H1 (cell line): ENCODE results near the gene OLFM1. TPM values are rescaled to one million over a fixed set of nuclear protein-coding genes. Genes with fewer than 3 reads are reported as not detected.
A peak's percentile ranks its signal among the peaks of the same experiment; 100 is the strongest.

ENCODE experiments used
- CTCF ChIA-PET: fragments of 300-600 bp; sonication (Branson Sonifier 250); formaldehyde crosslinking; loops from one replicate; lab custom pipeline; 2021; ENCODE audit not compliant: partially characterized antibody; lab: Charles Lee
- POLR2A ChIA-PET: fragments of 300-600 bp; sonication (Branson Sonifier 250); formaldehyde crosslinking; loops from one replicate; lab custom pipeline; 2021; ENCODE audit warnings: inconsistent platforms; ENCODE audit not compliant: partially characterized antibody; lab: Charles Lee
- DNase-seq, 2 experiments: peaks; one replicate each; pipeline versions ENCODE4 v3.0.0 to v3.0.0-alpha.2; 2010 to 2022; ENCODE audit warnings: low spot score in 2 of 2, low read depth in 1 of 2, mixed read lengths in 1 of 2
- FAIRE-seq: peaks from 2 replicates; lab custom pipeline; 2011; peaks lifted over from hg19 to GRCh38; lab: Jason Lieb, UNC
- H2AFZ ChIP-seq: 2 replicates; pipeline ENCODE4 v1.8.1; 2012; ENCODE audit warnings: low read length, inconsistent platforms
- H2AK5ac ChIP-seq: 2 replicates; pipeline ENCODE4 v1.6.1; 2013; ENCODE audit warnings: low read depth, low read length
- H2BK120ac ChIP-seq: replicated peaks from 2 replicates; pipeline ENCODE3; 2013; ENCODE audit warnings: low read depth, low read length, inconsistent platforms
- H2BK12ac ChIP-seq: 2 replicates; pipeline ENCODE4 v1.6.1; 2013; ENCODE audit warnings: low read depth, low read length
- H2BK15ac ChIP-seq: 2 replicates; pipeline ENCODE4 v1.6.1; 2013; ENCODE audit warnings: low read length
- H2BK20ac ChIP-seq: 2 replicates; pipeline ENCODE4 v1.6.1; 2013; ENCODE audit warnings: low read length
- H2BK5ac ChIP-seq: 2 replicates; pipeline ENCODE4 v1.6.1; 2013; ENCODE audit warnings: low read depth, low read length
- H3K14ac ChIP-seq: 2 replicates; pipeline ENCODE4 v1.6.1; 2013; ENCODE audit warnings: inconsistent platforms; ENCODE audit not compliant: insufficient read length
- H3K18ac ChIP-seq: 2 replicates; pipeline ENCODE4 v1.6.1; 2013; ENCODE audit warnings: low read length; ENCODE audit errors: extremely low read depth
- H3K23ac ChIP-seq: 2 replicates; pipeline ENCODE4 v1.6.1; 2013; ENCODE audit warnings: inconsistent platforms; ENCODE audit not compliant: insufficient read length
- H3K23me2 ChIP-seq: 2 replicates; pipeline ENCODE4 v1.6.1; 2013; ENCODE audit warnings: low read depth, low read length
- H3K27ac ChIP-seq: 2 replicates; pipeline ENCODE4 v1.6.1; 2011; ENCODE audit warnings: low read depth, low read length, inconsistent platforms
- H3K27me3 ChIP-seq, 4 experiments: replicated peaks in 1 of 4; 1 replicate in 1 of 4; 2 replicates in 3 of 4; pipeline versions ENCODE4 v1.6.1 to v1.8.1; 2011 to 2013; ENCODE audit warnings: low read length in 3 of 4, mild to moderate bottlenecking in 3 of 4, inconsistent platforms in 2 of 4, mixed read lengths in 2 of 4, moderate library complexity in 1 of 4; ENCODE audit not compliant: control insufficient read depth in 3 of 4, insufficient read depth in 3 of 4; ENCODE audit errors: extremely low read depth in 1 of 4
- H3K36me3 ChIP-seq, 4 experiments: 2 replicates each; pipeline versions ENCODE4 v1.6.1 to v1.8.1; 2011 to 2013; ENCODE audit warnings: mild to moderate bottlenecking in 4 of 4, low read length in 3 of 4, moderate library complexity in 2 of 4, control low read depth in 1 of 4, inconsistent platforms in 1 of 4; ENCODE audit not compliant: insufficient read depth in 4 of 4, control insufficient read depth in 2 of 4
- H3K4ac ChIP-seq: replicated peaks from 2 replicates; pipeline ENCODE3; 2013; ENCODE audit warnings: low read length, low read depth, mixed read lengths, inconsistent platforms; ENCODE audit not compliant: insufficient read length
- H3K4me1 ChIP-seq, 4 experiments: replicated peaks in 1 of 4; 1 replicate in 1 of 4; 2 replicates in 3 of 4; pipeline versions ENCODE4 v1.6.1 to v1.8.1; 2011 to 2013; ENCODE audit warnings: low read length in 3 of 4, inconsistent platforms in 2 of 4, mixed read lengths in 1 of 4; ENCODE audit not compliant: insufficient read depth in 4 of 4, control insufficient read depth in 3 of 4
- H3K4me2 ChIP-seq, 2 experiments: 2 replicates each; pipeline versions ENCODE4 v1.6.1 to v1.8.1; 2011 to 2013; ENCODE audit warnings: low read depth in 2 of 2, low read length in 2 of 2, control low read depth in 1 of 2, inconsistent platforms in 1 of 2, mild to moderate bottlenecking in 1 of 2; ENCODE audit not compliant: insufficient read depth in 1 of 2
- H3K4me3 ChIP-seq, 4 experiments: fragments of 200-600, 300-600 bp in 1 of 4; sonication (generic), shearing (Covaris generic), sonication (Bioruptor Twin) in 1 of 4; 2 replicates each; pipeline versions ENCODE4 v1.5.1 to v1.8.1; 2011 to 2016; ENCODE audit warnings: low read length in 4 of 4, low read depth in 3 of 4, control low read depth in 2 of 4, inconsistent platforms in 2 of 4, mild to moderate bottlenecking in 2 of 4, mixed read lengths in 1 of 4, moderate library complexity in 1 of 4; ENCODE audit not compliant: insufficient read depth in 2 of 4; ENCODE audit errors: extremely low read depth in 1 of 4
- H3K56ac ChIP-seq: replicated peaks from 2 replicates; pipeline ENCODE3; 2013; ENCODE audit warnings: low read depth, mild to moderate bottlenecking, mixed read lengths, low read length, inconsistent platforms; ENCODE audit not compliant: insufficient read length
- H3K79me1 ChIP-seq: 2 replicates; pipeline ENCODE4 v1.6.1; 2013; ENCODE audit warnings: low read depth, low read length, control low read depth
- H3K79me2 ChIP-seq, 2 experiments: 2 replicates each; pipeline versions ENCODE4 v1.6.1 to v1.8.1; 2012 to 2013; ENCODE audit warnings: low read length in 2 of 2, mild to moderate bottlenecking in 2 of 2, inconsistent platforms in 1 of 2; ENCODE audit not compliant: insufficient read depth in 2 of 2, control insufficient read depth in 1 of 2
- H3K9ac ChIP-seq, 4 experiments: replicated peaks in 1 of 4; 1 replicate in 1 of 4; 2 replicates in 3 of 4; pipeline versions ENCODE4 v1.6.1 to v1.8.1; 2011 to 2013; ENCODE audit warnings: low read depth in 3 of 4, low read length in 3 of 4, control low read depth in 2 of 4, mild to moderate bottlenecking in 2 of 4, moderate library complexity in 2 of 4, inconsistent platforms in 1 of 4; ENCODE audit errors: extremely low read depth in 1 of 4
- H3K9me3 ChIP-seq, 2 experiments: 2 replicates each; pipeline versions ENCODE4 v1.6.1 to v1.8.1; 2012 to 2013; ENCODE audit warnings: mild to moderate bottlenecking in 2 of 2, moderate library complexity in 2 of 2, control low read depth in 1 of 2, inconsistent platforms in 1 of 2, low read depth in 1 of 2, low read length in 1 of 2, mixed read lengths in 1 of 2; ENCODE audit not compliant: insufficient read depth in 2 of 2
- H4K20me1 ChIP-seq, 2 experiments: replicated peaks in 1 of 2; 2 replicates each; pipeline versions ENCODE3 to v1.8.1; 2011 to 2013; ENCODE audit warnings: inconsistent platforms in 2 of 2, low read length in 2 of 2, mild to moderate bottlenecking in 1 of 2; ENCODE audit not compliant: insufficient read depth in 2 of 2, control insufficient read depth in 1 of 2
- H4K5ac ChIP-seq: 2 replicates; pipeline ENCODE4 v1.6.1; 2013; ENCODE audit warnings: low read length, low read depth, mixed read lengths, inconsistent platforms; ENCODE audit not compliant: insufficient read length
- H4K8ac ChIP-seq: 2 replicates; pipeline ENCODE4 v1.8.0; 2013; ENCODE audit warnings: mild to moderate bottlenecking, moderate library complexity, low read length, inconsistent platforms; ENCODE audit not compliant: insufficient read depth; ENCODE audit errors: extremely low read depth
- H4K91ac ChIP-seq: replicated peaks from 2 replicates; pipeline ENCODE3; 2013; ENCODE audit warnings: low read length, mixed read lengths, inconsistent platforms; ENCODE audit not compliant: insufficient read length
- CTBP2 ChIP-seq: IDR thresholded peaks from 2 replicates; pipeline ENCODE4 v1.7.0; 2011; ENCODE audit warnings: borderline replicate concordance, mild to moderate bottlenecking, moderate library complexity, mixed read lengths, low read length; ENCODE audit not compliant: insufficient read depth, insufficient read length
- KDM4A ChIP-seq: IDR thresholded peaks from one replicate; pipeline ENCODE4 v1.7.1; 2012; ENCODE audit warnings: low read depth, mild to moderate bottlenecking, moderate library complexity, low read length, inconsistent platforms; ENCODE audit not compliant: severe bottlenecking
- SUZ12 ChIP-seq: fragments of 200-600 bp; sonication (generic); IDR thresholded peaks from 2 replicates; pipeline ENCODE4 v1.6.1; 2012; ENCODE audit warnings: mild to moderate bottlenecking, inconsistent platforms, low read length, moderate library complexity, mixed read lengths
- WGBS, 2 experiments: shearing (Covaris generic) in 1 of 2; methylation state at CpG; one replicate each; pipeline versions ENCODE4 v1.1.6 to v1.1.7; 2013 to 2015; ENCODE audit warnings: low lambda C conversion rate in 2 of 2, mixed read lengths in 2 of 2, inconsistent platforms in 1 of 2, low coverage in 1 of 2, missing lambda C conversion rate in 1 of 2; ENCODE audit not compliant: insufficient replicate concordance in 2 of 2, insufficient coverage in 1 of 2, insufficient read length in 1 of 2; ENCODE audit errors: extremely low coverage in 1 of 2, missing lambda C conversion rate in 1 of 2; 5-methylcytosine and 5-hydroxymethylcytosine counted together
- polyA plus RNA-seq, 7 experiments: library from polyadenylated mRNA; depleted of rRNA in 3 of 7; stranded (reverse) in 5 of 7; unstranded in 2 of 7; fragments of >200 nt in 5 of 7; fragments of 200-250 nt in 2 of 7; gene quantifications; 1 replicate in 5 of 7; 2 replicates in 1 of 7; 4 replicates in 1 of 7; pipeline versions ENCODE4 v1.2.1 to v1.2.3, GENCODE V29; 2011 to 2013; ENCODE audit warnings: missing spikeins in 2 of 7, mixed read lengths in 2 of 7
- total RNA-seq: library from RNA; stranded (reverse); fragmentation: NEBNext Ultra II Directional; extraction: Animal tissue kit (Norgen Biotek cat#: 25700); gene quantifications from 2 replicates; pipeline ENCODE4 v1.2.1, GENCODE V29; 2021

Gene OLFM1
- total and polyA plus RNA-seq, 2 of the 8 experiments (the other 6 are each of a cell fraction or from before 2014, with no cell fraction given): 53.0 to 53.4 TPM

DNA sequence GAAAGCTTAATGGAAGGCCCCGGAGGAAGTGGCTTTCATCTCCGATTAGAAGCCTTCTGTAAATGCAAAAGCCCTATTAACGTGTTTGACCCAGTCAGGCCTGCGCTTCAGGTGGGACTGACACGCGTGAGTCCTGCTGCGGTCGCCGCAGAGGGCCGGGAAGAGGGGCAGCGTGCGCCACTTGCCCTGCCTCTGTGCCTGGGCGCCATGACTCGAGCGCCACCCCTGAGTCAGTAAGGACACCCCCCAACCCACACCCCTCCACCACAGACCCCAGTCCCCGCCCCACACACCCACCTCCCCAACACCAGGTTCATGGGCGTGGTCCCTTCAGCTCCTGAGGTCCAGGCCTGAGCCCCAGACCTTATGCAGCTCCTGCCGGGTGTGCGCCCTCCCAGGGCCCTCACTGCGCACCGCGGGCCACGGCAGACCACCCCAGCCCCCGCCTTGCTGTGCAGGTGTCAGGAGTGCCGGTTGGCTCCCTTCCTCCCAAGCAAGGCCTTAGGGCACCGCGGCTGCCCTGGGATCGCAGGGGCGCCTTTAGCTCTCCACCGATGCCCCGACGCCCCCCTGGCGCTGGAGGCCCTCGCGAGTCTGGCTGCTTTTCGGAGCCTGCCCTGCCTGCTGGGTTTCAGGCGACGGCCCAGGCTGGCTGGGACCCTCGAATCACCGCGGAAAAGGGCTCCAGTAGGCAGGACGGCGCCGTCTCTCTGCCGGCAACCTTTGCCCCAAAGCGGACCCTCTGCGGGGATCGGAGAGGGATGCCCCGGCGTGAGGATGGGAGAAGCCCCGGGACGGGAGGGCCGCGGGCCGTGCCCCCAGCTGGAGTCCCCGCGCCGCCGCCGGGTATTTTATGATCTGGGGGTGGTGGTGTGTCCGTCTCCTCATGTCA, 625 bp upstream of the OLFM1 start:
- Histone ChIP-seq H3K9me3 (no peaks in the 10 kb centered on the region), H3K79me2 (peaks cover 3 to 9% of the 10 kb centered on the region in 2 experiments; a peak in 3 of 4 replicates), H2BK15ac (peak overlapping the region; percentile 81; the same call in 1 of the 2 replicates), H2AK5ac (no peak overlapping the region), H3K4ac (no peak overlapping the region), H3K4me1 (peaks cover 0 to 23% (median 6%) of the 10 kb centered on the region in 4 experiments; a peak in 5 of 7 replicates), H3K23ac (no peak overlapping the region), H2BK120ac (no peak overlapping the region), H3K36me3 (peaks cover 0 to 10% (median 9%) of the 10 kb centered on the region in 4 experiments; a peak in 3 of 8 replicates), H3K27ac (no peak overlapping the region), H2BK5ac (no peak overlapping the region), H2AFZ (no peak overlapping the region), H3K9ac (no peak overlapping the region; a peak in 2 of 7 replicates), H2BK12ac (no peak overlapping the region), H4K8ac (no peak overlapping the region), H3K23me2 (peaks cover 25% of the 10 kb centered on the region), H3K4me3 (peak overlapping the region in 3 of 4 experiments; percentile 4 to 57 (median 10); a peak in 5 of 8 replicates), H2BK20ac (no peak overlapping the region), H3K14ac (no peak overlapping the region), H3K18ac (0 out of 2 replicates have a peak overlapping the region, but pooled peaks have one; percentile 6), H3K79me1 (peaks cover 5% of the 10 kb centered on the region), H3K27me3 (peaks cover 0 to 17% (median 12%) of the 10 kb centered on the region in 4 experiments; a peak in 5 of 7 replicates), H4K20me1 (peaks cover 15 to 26% of the 10 kb centered on the region in 2 experiments), H4K5ac (no peak overlapping the region), H3K56ac (no peak overlapping the region), H4K91ac (no peak overlapping the region), H3K4me2 (peak overlapping the region; percentile 66 to 70)
- DNase-seq (no peak), FAIRE-seq (no peak)
- POLR2A ChIA-PET: no interaction called here
- WGBS, 2 experiments: 30% methylated on average over 42 of the region's 61 CpGs; no CpG with 5 or more reads in 1 of the 2 experiments
- CTCF ChIA-PET: interaction anchor here (0.6 to 12.6 kb wide), 52 partner anchors 8 to 1239 kb away, joined by 3 to 137 read pairs (median 4); no protein-coding TSS in a partner anchor
- TF ChIP-seq KDM4A (peak; percentile 47), SUZ12 (no peak), CTBP2 (no peak)
